GM12878 (cell line): ENCODE data around the gene AMDHD2. TPM values are rescaled to one million over a fixed set of nuclear protein-coding genes. Genes with fewer than 3 reads are reported as not detected.

Experiments
- ATAC-seq: fragments of 200-7000 bp; cut with Tn5 transposase; 3 replicates; pipeline ENCODE4 v1.9.1; 2020; ENCODE audit warnings: mild to moderate bottlenecking, moderate library complexity
- BruUV-seq: library from RNA; stranded (reverse); fragments of 400-500 nt; replicated peaks from 2 replicates; lab custom pipeline; 2021; lab: Mats Ljungman, UMichigan
- CTCF ChIA-PET: fragments of 300-600 bp; sonication (Branson Sonifier 250); formaldehyde crosslinking; extraction: SDS; loops from one replicate; lab custom pipeline; 2021; ENCODE audit warnings: inconsistent platforms; lab: Yijun Ruan, JAX
- POLR2A ChIA-PET: fragments of 350-600 bp; formaldehyde crosslinking; extraction: SDS; loops from one replicate; lab custom pipeline; 2021; ENCODE audit warnings: inconsistent platforms; lab: Charles Lee
- RAD21 ChIA-PET: fragments of 300-600 bp; sonication (Branson Sonifier 250); formaldehyde crosslinking; loops from one replicate; lab custom pipeline; 2023; ENCODE audit warnings: antibody characterized with exemption; ENCODE audit not compliant: unreplicated experiment; lab: Charles Lee
- SMC1A ChIA-PET: fragments of 300-600 bp; sonication (Branson Sonifier 250); formaldehyde crosslinking; loops from one replicate; lab custom pipeline; 2023; ENCODE audit not compliant: unreplicated experiment, uncharacterized antibody; lab: Charles Lee
- DNase-seq: peaks from one replicate; pipeline ENCODE4 v3.0.0-alpha.2; 2011; ENCODE audit warnings: low read depth, low spot score
- FAIRE-seq: peaks from 3 replicates; lab custom pipeline; 2011; peaks lifted over from hg19 to GRCh38; lab: Jason Lieb, UNC
- H2AFZ ChIP-seq: 2 replicates; pipeline ENCODE4 v1.6.0; 2011; ENCODE audit warnings: low read depth, low read length, control low read depth; ENCODE audit not compliant: control insufficient read depth
- H3K27ac ChIP-seq: 2 replicates; pipeline ENCODE4 v1.5.1; 2011; ENCODE audit warnings: control low read depth; ENCODE audit not compliant: control insufficient read depth, insufficient read depth
- H3K27me3 ChIP-seq, 2 experiments: replicated peaks in 1 of 2; 2 replicates each; pipeline versions ENCODE4 v1.6.0 to v1.6.1; 2011; ENCODE audit warnings: low read length in 1 of 2; ENCODE audit not compliant: control insufficient read depth in 2 of 2, insufficient read depth in 2 of 2
- H3K36me3 ChIP-seq, 2 experiments: 2 replicates each; pipeline ENCODE4 v1.5.1; 2011; ENCODE audit warnings: low read length in 1 of 2; ENCODE audit not compliant: control insufficient read depth in 2 of 2, insufficient read depth in 2 of 2
- H3K4me1 ChIP-seq: 2 replicates; pipeline ENCODE4 v1.6.1; 2011; ENCODE audit warnings: mild to moderate bottlenecking, low read length, moderate library complexity, mixed read lengths; ENCODE audit not compliant: control insufficient read depth, insufficient read depth
- H3K4me2 ChIP-seq: 2 replicates; pipeline ENCODE4 v1.6.0; 2011; ENCODE audit warnings: control low read depth; ENCODE audit not compliant: control insufficient read depth, insufficient read depth
- H3K4me3 ChIP-seq: fragments of 200-600 bp; sonication (generic); 2 replicates; pipeline ENCODE4 v1.5.1; 2016
- H3K79me2 ChIP-seq: 2 replicates; pipeline ENCODE4 v1.6.0; 2011; ENCODE audit warnings: low read length; ENCODE audit not compliant: control insufficient read depth, insufficient read depth
- H3K9ac ChIP-seq: 2 replicates; pipeline ENCODE4 v1.8.0; 2011; ENCODE audit warnings: low read length, control low read depth, mixed read lengths; ENCODE audit not compliant: control insufficient read depth, insufficient read depth
- H3K9me3 ChIP-seq: replicated peaks from 3 replicates; pipeline ENCODE4 v1.5.1; 2011; ENCODE audit warnings: mild to moderate bottlenecking, low read length; ENCODE audit not compliant: control insufficient read depth, insufficient read depth
- H4K20me1 ChIP-seq: 2 replicates; pipeline ENCODE4 v1.6.0; 2011; ENCODE audit not compliant: control insufficient read depth, insufficient read depth
- CEBPB ChIP-seq, 2 experiments: fragments of 150-350 bp in 1 of 2; IDR thresholded peaks; 2 replicates each; pipeline ENCODE4 v1.6.1; 2012 to 2014; ENCODE audit warnings: low read depth in 2 of 2, low read length in 2 of 2, borderline replicate concordance in 1 of 2, inconsistent platforms in 1 of 2
- CREB1 ChIP-seq: IDR thresholded peaks from 2 replicates; pipeline ENCODE4 v1.6.1; 2012; ENCODE audit warnings: low read depth, mild to moderate bottlenecking, inconsistent platforms
- FOS ChIP-seq: IDR thresholded peaks from 3 replicates; pipeline ENCODE4 v1.6.1; 2011; ENCODE audit warnings: borderline replicate concordance; ENCODE audit not compliant: insufficient read length; ENCODE audit errors: extremely low read depth
- FOXM1 ChIP-seq: IDR thresholded peaks from 2 replicates; pipeline ENCODE4 v1.6.1; 2012; ENCODE audit warnings: low read depth, mild to moderate bottlenecking, inconsistent platforms, low read length, moderate library complexity
- HDGF ChIP-seq: fragments of 450-650 bp; IDR thresholded peaks from 2 replicates; pipeline ENCODE4 v1.6.1; 2016; ENCODE audit warnings: antibody characterized with exemption
- NFXL1 ChIP-seq: fragments of 450-650 bp; IDR thresholded peaks from 2 replicates; pipeline ENCODE4 v1.6.1; 2017; ENCODE audit warnings: antibody characterized with exemption, mild to moderate bottlenecking, borderline replicate concordance
- PML ChIP-seq: IDR thresholded peaks from 2 replicates; pipeline ENCODE4 v1.6.1; 2012; ENCODE audit warnings: low read length, inconsistent platforms
- RBBP5 ChIP-seq: fragments of 200-600 bp; sonication (generic); conservative IDR thresholded peaks from 2 replicates; pipeline ENCODE4 v1.6.1; 2016
- TCF12 ChIP-seq: IDR thresholded peaks from 2 replicates; pipeline ENCODE4 v1.6.1; 2011; ENCODE audit warnings: low read depth, mild to moderate bottlenecking, low read length
- TCF3 ChIP-seq: IDR thresholded peaks from 2 replicates; pipeline ENCODE4 v1.6.1; 2012; ENCODE audit warnings: low read depth, mild to moderate bottlenecking, low read length, borderline replicate concordance; ENCODE audit not compliant: insufficient read depth
- YY1 ChIP-seq: IDR thresholded peaks from 2 replicates; pipeline ENCODE4 v1.6.1; 2011; ENCODE audit warnings: low read depth, mild to moderate bottlenecking, low read length
- WGBS: methylation state at CpG from one replicate; pipeline ENCODE4 v1.1.6; 2016; ENCODE audit warnings: low lambda C conversion rate; ENCODE audit not compliant: insufficient replicate concordance, insufficient coverage; ENCODE audit errors: missing lambda C conversion rate; 5-methylcytosine and 5-hydroxymethylcytosine counted together
- in situ Hi-C: fragments of 300-500 bp; cut with MboI; formaldehyde crosslinking; loops from 9 replicates; pipeline ENCODE4 v1.14.3; 2018; ENCODE audit warnings: mixed read lengths
- intact Hi-C: fragments of 100-400 bp; cut with micrococcal nuclease; formaldehyde crosslinking; loops from one replicate; pipeline ENCODE4 v1.14.2; 2022; ENCODE audit not compliant: unreplicated experiment
- polyA plus RNA-seq, 11 experiments: library from polyadenylated mRNA; depleted of rRNA in 4 of 11; unstranded in 6 of 11; stranded (reverse) in 5 of 11; fragments of >200 nt; fragmentation: Nextera tagmentation in 4 of 11; fragmentation: Illumina TruSeq in 1 of 11; extraction: Ambion mirVana in 4 of 11; extraction: Trizol in 1 of 11; gene quantifications; 1 replicate in 1 of 11; 2 replicates in 10 of 11; pipeline versions ENCODE4 v1.2.1 to v1.2.3, GENCODE V29; 2011 to 2016; ENCODE audit warnings: inconsistent platforms in 2 of 11, missing spikeins in 2 of 11, low read depth in 1 of 11
- total RNA-seq, 4 experiments: library from RNA; depleted of rRNA in 3 of 4; stranded (reverse); fragments of >200 nt in 3 of 4; fragmentation: Illumina TruSeq in 1 of 4; extraction: Trizol in 1 of 4; gene quantifications; 2 replicates each; pipeline versions ENCODE4 v1.2.1 to v1.2.3, GENCODE V29; 2013 to 2021
- TF ChIP-seq, protein P1 (sequence below): fragments of 450-650 bp; conservative IDR thresholded peaks from 2 replicates; pipeline ENCODE4 v1.6.1; 2017; ENCODE audit warnings: mild to moderate bottlenecking, moderate library complexity
- TF ChIP-seq, protein P2 (sequence below): fragments of 450-650 bp; IDR thresholded peaks from 2 replicates; pipeline ENCODE4 v1.6.1; 2017; ENCODE audit warnings: antibody characterized with exemption, mild to moderate bottlenecking, moderate library complexity
- TF ChIP-seq, protein P3 (sequence below): fragments of 450-650 bp; IDR thresholded peaks from 2 replicates; pipeline ENCODE4 v1.6.1; 2014; ENCODE audit warnings: mild to moderate bottlenecking
- TF ChIP-seq, protein P4 (sequence below): fragments of 450-650 bp; IDR thresholded peaks from 2 replicates; pipeline ENCODE4 v1.6.1; 2016; ENCODE audit warnings: mild to moderate bottlenecking
- TF ChIP-seq, protein P5 (sequence below): fragments of 450-650 bp; IDR thresholded peaks from 2 replicates; pipeline ENCODE4 v1.6.1; 2017; ENCODE audit warnings: mild to moderate bottlenecking

Gene AMDHD2
- total and polyA plus RNA-seq, 10 of the 15 experiments (the other 5 are each of a cell fraction or from before 2014, with no cell fraction given), result 0.60 to 41.8 (median 24.3) TPM; not detected in 1

DNA sequence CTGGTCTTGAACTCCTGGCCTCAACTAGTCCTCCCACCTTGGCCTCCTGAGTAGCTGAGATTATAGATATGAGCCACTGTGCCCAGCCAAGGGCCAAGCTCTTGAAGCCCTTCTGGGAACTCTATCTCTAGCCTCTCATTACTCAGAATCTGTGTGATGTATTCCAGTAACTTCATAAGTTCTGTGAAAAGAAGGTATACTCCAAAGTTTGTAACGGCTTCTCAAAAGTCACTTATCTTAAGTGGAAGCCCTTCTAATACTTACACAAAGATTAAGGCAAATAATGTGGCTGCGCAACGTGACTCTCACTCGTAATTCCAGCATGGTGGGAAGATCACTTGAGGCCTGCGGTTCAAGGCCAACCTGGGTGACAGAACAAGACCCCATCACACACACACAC is 25.6 kb upstream of the AMDHD2 start:
- RAD21 ChIA-PET, result interaction anchor here (0.7 kb wide), 1 partner anchor 156 kb away, joined by 3 read pairs; no protein-coding TSS in a partner anchor
- Histone ChIP-seq H3K27me3 (no peaks in the 10 kb centered on the region), H3K9ac (no peak overlapping the region), H3K27ac (no peak overlapping the region), H3K36me3 (peaks cover 0 to 11% of the 10 kb centered on the region in 2 experiments; a peak in 2 of 4 replicates), H4K20me1 (no peaks in the 10 kb centered on the region), H3K4me2 (no peak overlapping the region), H3K4me1 (no peaks in the 10 kb centered on the region), H2AFZ (no peak overlapping the region), H3K4me3 (no peak overlapping the region), H3K79me2 (no peaks in the 10 kb centered on the region), H3K9me3 (no peaks in the 10 kb centered on the region)
- POLR2A ChIA-PET, result no interaction called here
- BruUV-seq, result no TSS peak
- in situ Hi-C loops (loop anchor here (5.0 to 10.0 kb wide), 2 partner anchors 157 to 480 kb away; partner anchors contain the start of gene NPW), intact Hi-C loops (no loop called here)
- CTCF ChIA-PET, result interaction anchor here (1.1 kb wide), 1 partner anchor 11 kb away, joined by 3 read pairs; no protein-coding TSS in a partner anchor
- WGBS, result 79% methylated on average over 5 of the region's 5 CpGs
- SMC1A ChIA-PET, result no interaction called here
- no peak for DNase-seq
- FAIRE-seq, result no peak
- no peak for ATAC-seq
- TF ChIP-seq FOXM1 (no peak), YY1 (no peak), HDGF (no peak), CREB1 (no peak), TCF12 (no peak), RBBP5 (no peak), TCF3 (no peak), PML (no peak), CEBPB (IDR thresholded peaks at IDR 0.05; ENCODE audit: borderline replicate concordance in 1 of 2, low read depth in 2 of 2, low read length in 2 of 2) (no peak), FOS (no peak), NFXL1 (no peak)
- TF ChIP-seq, protein P1, sequence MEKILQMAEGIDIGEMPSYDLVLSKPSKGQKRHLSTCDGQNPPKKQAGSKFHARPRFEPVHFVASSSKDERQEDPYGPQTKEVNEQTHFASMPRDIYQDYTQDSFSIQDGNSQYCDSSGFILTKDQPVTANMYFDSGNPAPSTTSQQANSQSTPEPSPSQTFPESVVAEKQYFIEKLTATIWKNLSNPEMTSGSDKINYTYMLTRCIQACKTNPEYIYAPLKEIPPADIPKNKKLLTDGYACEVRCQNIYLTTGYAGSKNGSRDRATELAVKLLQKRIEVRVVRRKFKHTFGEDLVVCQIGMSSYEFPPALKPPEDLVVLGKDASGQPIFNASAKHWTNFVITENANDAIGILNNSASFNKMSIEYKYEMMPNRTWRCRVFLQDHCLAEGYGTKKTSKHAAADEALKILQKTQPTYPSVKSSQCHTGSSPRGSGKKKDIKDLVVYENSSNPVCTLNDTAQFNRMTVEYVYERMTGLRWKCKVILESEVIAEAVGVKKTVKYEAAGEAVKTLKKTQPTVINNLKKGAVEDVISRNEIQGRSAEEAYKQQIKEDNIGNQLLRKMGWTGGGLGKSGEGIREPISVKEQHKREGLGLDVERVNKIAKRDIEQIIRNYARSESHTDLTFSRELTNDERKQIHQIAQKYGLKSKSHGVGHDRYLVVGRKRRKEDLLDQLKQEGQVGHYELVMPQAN, result no peak
- TF ChIP-seq, protein P2, sequence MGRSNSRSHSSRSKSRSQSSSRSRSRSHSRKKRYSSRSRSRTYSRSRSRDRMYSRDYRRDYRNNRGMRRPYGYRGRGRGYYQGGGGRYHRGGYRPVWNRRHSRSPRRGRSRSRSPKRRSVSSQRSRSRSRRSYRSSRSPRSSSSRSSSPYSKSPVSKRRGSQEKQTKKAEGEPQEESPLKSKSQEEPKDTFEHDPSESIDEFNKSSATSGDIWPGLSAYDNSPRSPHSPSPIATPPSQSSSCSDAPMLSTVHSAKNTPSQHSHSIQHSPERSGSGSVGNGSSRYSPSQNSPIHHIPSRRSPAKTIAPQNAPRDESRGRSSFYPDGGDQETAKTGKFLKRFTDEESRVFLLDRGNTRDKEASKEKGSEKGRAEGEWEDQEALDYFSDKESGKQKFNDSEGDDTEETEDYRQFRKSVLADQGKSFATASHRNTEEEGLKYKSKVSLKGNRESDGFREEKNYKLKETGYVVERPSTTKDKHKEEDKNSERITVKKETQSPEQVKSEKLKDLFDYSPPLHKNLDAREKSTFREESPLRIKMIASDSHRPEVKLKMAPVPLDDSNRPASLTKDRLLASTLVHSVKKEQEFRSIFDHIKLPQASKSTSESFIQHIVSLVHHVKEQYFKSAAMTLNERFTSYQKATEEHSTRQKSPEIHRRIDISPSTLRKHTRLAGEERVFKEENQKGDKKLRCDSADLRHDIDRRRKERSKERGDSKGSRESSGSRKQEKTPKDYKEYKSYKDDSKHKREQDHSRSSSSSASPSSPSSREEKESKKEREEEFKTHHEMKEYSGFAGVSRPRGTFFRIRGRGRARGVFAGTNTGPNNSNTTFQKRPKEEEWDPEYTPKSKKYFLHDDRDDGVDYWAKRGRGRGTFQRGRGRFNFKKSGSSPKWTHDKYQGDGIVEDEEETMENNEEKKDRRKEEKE, result no peak
- TF ChIP-seq, protein P3, sequence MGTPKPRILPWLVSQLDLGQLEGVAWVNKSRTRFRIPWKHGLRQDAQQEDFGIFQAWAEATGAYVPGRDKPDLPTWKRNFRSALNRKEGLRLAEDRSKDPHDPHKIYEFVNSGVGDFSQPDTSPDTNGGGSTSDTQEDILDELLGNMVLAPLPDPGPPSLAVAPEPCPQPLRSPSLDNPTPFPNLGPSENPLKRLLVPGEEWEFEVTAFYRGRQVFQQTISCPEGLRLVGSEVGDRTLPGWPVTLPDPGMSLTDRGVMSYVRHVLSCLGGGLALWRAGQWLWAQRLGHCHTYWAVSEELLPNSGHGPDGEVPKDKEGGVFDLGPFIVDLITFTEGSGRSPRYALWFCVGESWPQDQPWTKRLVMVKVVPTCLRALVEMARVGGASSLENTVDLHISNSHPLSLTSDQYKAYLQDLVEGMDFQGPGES, result no peak
- TF ChIP-seq, protein P4, sequence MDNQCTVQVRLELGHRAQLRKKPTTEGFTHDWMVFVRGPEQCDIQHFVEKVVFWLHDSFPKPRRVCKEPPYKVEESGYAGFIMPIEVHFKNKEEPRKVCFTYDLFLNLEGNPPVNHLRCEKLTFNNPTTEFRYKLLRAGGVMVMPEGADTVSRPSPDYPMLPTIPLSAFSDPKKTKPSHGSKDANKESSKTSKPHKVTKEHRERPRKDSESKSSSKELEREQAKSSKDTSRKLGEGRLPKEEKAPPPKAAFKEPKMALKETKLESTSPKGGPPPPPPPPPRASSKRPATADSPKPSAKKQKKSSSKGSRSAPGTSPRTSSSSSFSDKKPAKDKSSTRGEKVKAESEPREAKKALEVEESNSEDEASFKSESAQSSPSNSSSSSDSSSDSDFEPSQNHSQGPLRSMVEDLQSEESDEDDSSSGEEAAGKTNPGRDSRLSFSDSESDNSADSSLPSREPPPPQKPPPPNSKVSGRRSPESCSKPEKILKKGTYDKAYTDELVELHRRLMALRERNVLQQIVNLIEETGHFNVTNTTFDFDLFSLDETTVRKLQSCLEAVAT, result no peak
- TF ChIP-seq, protein P5, sequence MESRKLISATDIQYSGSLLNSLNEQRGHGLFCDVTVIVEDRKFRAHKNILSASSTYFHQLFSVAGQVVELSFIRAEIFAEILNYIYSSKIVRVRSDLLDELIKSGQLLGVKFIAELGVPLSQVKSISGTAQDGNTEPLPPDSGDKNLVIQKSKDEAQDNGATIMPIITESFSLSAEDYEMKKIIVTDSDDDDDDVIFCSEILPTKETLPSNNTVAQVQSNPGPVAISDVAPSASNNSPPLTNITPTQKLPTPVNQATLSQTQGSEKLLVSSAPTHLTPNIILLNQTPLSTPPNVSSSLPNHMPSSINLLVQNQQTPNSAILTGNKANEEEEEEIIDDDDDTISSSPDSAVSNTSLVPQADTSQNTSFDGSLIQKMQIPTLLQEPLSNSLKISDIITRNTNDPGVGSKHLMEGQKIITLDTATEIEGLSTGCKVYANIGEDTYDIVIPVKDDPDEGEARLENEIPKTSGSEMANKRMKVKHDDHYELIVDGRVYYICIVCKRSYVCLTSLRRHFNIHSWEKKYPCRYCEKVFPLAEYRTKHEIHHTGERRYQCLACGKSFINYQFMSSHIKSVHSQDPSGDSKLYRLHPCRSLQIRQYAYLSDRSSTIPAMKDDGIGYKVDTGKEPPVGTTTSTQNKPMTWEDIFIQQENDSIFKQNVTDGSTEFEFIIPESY, result no peak
